CD14-positive monocyte (primary cell): ENCODE measurements around the gene KRTAP3-1. TPM values are rescaled to one million over a fixed set of nuclear protein-coding genes. Genes with fewer than 3 reads are reported as not detected.

Experiments used
- DNase-seq, 3 donors: peaks; one replicate each; pipeline ENCODE4 v3.0.0-alpha.2; 2011 to 2022
- H2AFZ ChIP-seq: 2 replicates; pipeline ENCODE4 v1.6.0; 2012; ENCODE audit warnings: mild to moderate bottlenecking, low read depth, low read length, inconsistent platforms; ENCODE audit not compliant: insufficient read depth, poor library complexity, severe bottlenecking
- H3K27ac ChIP-seq, 2 donors: 1 replicate in 1 of 2; 2 replicates in 1 of 2; pipeline ENCODE4 v1.5.1; 2012 to 2013; ENCODE audit warnings: low read length in 2 of 2, control low read depth in 1 of 2, inconsistent platforms in 1 of 2, low read depth in 1 of 2, mild to moderate bottlenecking in 1 of 2
- H3K27me3 ChIP-seq, 2 donors: one replicate each; pipeline versions ENCODE4 v1.6.0 to v1.6.1; 2011 to 2013; ENCODE audit warnings: low read length in 2 of 2; ENCODE audit not compliant: control insufficient read depth in 2 of 2, insufficient read depth in 2 of 2
- H3K36me3 ChIP-seq, 2 donors: replicated peaks in 1 of 2; 1 replicate in 1 of 2; 2 replicates in 1 of 2; pipeline versions ENCODE4 v1.5.1 to v1.6.1; 2012 to 2013; ENCODE audit warnings: low read length in 2 of 2, control low read depth in 1 of 2, inconsistent platforms in 1 of 2, mild to moderate bottlenecking in 1 of 2; ENCODE audit not compliant: insufficient read depth in 2 of 2, control insufficient read depth in 1 of 2
- H3K4me1 ChIP-seq, 2 donors: 1 replicate in 1 of 2; 2 replicates in 1 of 2; pipeline versions ENCODE4 v1.5.1 to v1.6.1; 2012 to 2013; ENCODE audit warnings: low read length in 2 of 2, control low read depth in 1 of 2, inconsistent platforms in 1 of 2, mild to moderate bottlenecking in 1 of 2, moderate library complexity in 1 of 2; ENCODE audit not compliant: insufficient read depth in 2 of 2, control insufficient read depth in 1 of 2
- H3K4me2 ChIP-seq: replicated peaks from 2 replicates; pipeline ENCODE3; 2012; ENCODE audit warnings: low read length, moderate library complexity, mild to moderate bottlenecking; ENCODE audit not compliant: poor library complexity, severe bottlenecking; ENCODE audit errors: extremely low read depth
- H3K4me3 ChIP-seq, 3 experiments: fragments of 200-600 bp in 1 of 3; sonication (generic) in 1 of 3; replicated peaks in 1 of 3; 1 replicate in 2 of 3; 2 replicates in 1 of 3; pipeline ENCODE4 v1.5.1; 2011 to 2013; ENCODE audit warnings: low read length in 3 of 3, mild to moderate bottlenecking in 3 of 3, control low read depth in 2 of 3, low read depth in 2 of 3, inconsistent platforms in 1 of 3, moderate library complexity in 1 of 3
- H3K79me2 ChIP-seq: 2 replicates; pipeline ENCODE4 v1.6.0; 2012; ENCODE audit warnings: mild to moderate bottlenecking, control low read depth, inconsistent platforms, low read length, moderate library complexity; ENCODE audit not compliant: insufficient read depth
- H3K9ac ChIP-seq: 2 replicates; pipeline ENCODE4 v1.6.0; 2017; ENCODE audit warnings: low read length, mild to moderate bottlenecking; ENCODE audit not compliant: insufficient read depth, poor library complexity, severe bottlenecking
- H3K9me3 ChIP-seq, 2 donors: replicated peaks in 1 of 2; 1 replicate in 1 of 2; 2 replicates in 1 of 2; pipeline versions ENCODE4 v1.5.1 to v1.6.1; 2012 to 2013; ENCODE audit warnings: low read length in 2 of 2, control low read depth in 1 of 2; ENCODE audit not compliant: control insufficient read depth in 1 of 2, insufficient read depth in 1 of 2
- H4K20me1 ChIP-seq: 2 replicates; pipeline ENCODE4 v1.6.0; 2012; ENCODE audit warnings: mild to moderate bottlenecking, low read length, control low read depth, moderate library complexity; ENCODE audit not compliant: insufficient read depth
- H3K27ac Mint-ChIP-seq, 7 donors: one replicate each; pipeline ENCODE4 v1.8.0; 2020; ENCODE audit warnings: mild to moderate bottlenecking in 7 of 7, mixed read lengths in 7 of 7, moderate library complexity in 6 of 7, inconsistent platforms in 2 of 7
- H3K27me3 Mint-ChIP-seq, 3 donors: one replicate each; pipeline ENCODE4 v1.8.0; 2021 to 2022; ENCODE audit warnings: low read depth in 3 of 3, mild to moderate bottlenecking in 3 of 3, mixed read lengths in 3 of 3, moderate library complexity in 3 of 3, inconsistent platforms in 1 of 3
- H3K36me3 Mint-ChIP-seq, 2 donors: one replicate each; pipeline ENCODE4 v1.8.0; 2020; ENCODE audit warnings: mixed read lengths in 2 of 2, inconsistent platforms in 1 of 2, mild to moderate bottlenecking in 1 of 2
- H3K4me1 Mint-ChIP-seq: one replicate; pipeline ENCODE4 v1.8.0; 2020; ENCODE audit warnings: mild to moderate bottlenecking, mixed read lengths
- H3K4me3 Mint-ChIP-seq, 2 donors: one replicate each; pipeline ENCODE4 v1.8.0; 2020; ENCODE audit warnings: mild to moderate bottlenecking in 2 of 2, mixed read lengths in 2 of 2, moderate library complexity in 1 of 2
- H3K9me3 Mint-ChIP-seq, 7 donors: one replicate each; pipeline ENCODE4 v1.8.0; 2020 to 2022; ENCODE audit warnings: mixed read lengths in 7 of 7, mild to moderate bottlenecking in 6 of 7, moderate library complexity in 6 of 7, inconsistent platforms in 2 of 7
- WGBS: methylation state at CpG from one replicate; pipeline ENCODE4 v1.1.5; 2013; ENCODE audit warnings: missing lambda C conversion rate; ENCODE audit not compliant: insufficient coverage; 5-methylcytosine and 5-hydroxymethylcytosine counted together
- intact Hi-C, 2 donors: fragments of 100-400 bp; cut with micrococcal nuclease; formaldehyde crosslinking; loops; one replicate each; pipeline versions ENCODE4 v1.15.0 to v1.15.1; 2023
- polyA plus RNA-seq, 3 donors: library from polyadenylated mRNA; depleted of rRNA in 1 of 3; unstranded in 2 of 3; stranded (reverse) in 1 of 3; fragments of 300-500 nt in 2 of 3; fragments of >200 nt in 1 of 3; fragmentation: Illumina TruSeq in 2 of 3; gene quantifications; 1 replicate in 2 of 3; 2 replicates in 1 of 3; pipeline ENCODE4 v1.2.3, GENCODE V29; 2012 to 2021
- TF ChIP-seq, protein P1 (sequence below): fragments of 200-600 bp; IDR thresholded peaks from one replicate; pipeline ENCODE4 v1.8.0; 2022; ENCODE audit warnings: antibody characterized with exemption, mild to moderate bottlenecking

The KRTAP3-1 gene
- polyA plus RNA-seq, 3 donors = not detected

DNA sequence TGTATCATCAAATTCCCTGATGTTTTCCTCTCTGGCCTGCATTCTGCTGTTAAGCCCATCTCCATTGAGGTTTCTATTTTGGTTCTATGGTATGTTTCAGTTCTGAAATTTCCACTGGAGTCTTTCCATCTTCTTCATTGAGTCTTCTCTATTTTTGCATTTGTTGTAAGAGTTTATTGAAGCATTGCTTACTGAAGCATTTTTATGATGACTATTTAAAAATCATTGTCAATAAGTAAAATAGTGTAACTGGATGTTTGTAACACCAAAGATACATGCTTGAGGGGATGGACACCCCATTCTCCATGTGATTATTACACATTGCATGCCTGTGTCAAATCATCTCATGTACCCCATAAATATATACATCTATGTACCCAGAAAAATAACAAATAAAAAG is 33.4 kb downstream of the KRTAP3-1 start:
- H3K4me1 ChIP-seq = no peaks in the 10 kb centered on the region
- no peak overlapping the region for H3K9ac ChIP-seq
- H3K4me3 ChIP-seq = no peak overlapping the region
- no peaks in the 10 kb centered on the region for H4K20me1 ChIP-seq
- H3K9me3 Mint-ChIP-seq = no peaks in the 10 kb centered on the region
- no peak for DNase-seq
- no peak overlapping the region for H3K4me3 Mint-ChIP-seq
- H3K9me3 ChIP-seq = no peaks in the 10 kb centered on the region
- TF ChIP-seq, protein P1, sequence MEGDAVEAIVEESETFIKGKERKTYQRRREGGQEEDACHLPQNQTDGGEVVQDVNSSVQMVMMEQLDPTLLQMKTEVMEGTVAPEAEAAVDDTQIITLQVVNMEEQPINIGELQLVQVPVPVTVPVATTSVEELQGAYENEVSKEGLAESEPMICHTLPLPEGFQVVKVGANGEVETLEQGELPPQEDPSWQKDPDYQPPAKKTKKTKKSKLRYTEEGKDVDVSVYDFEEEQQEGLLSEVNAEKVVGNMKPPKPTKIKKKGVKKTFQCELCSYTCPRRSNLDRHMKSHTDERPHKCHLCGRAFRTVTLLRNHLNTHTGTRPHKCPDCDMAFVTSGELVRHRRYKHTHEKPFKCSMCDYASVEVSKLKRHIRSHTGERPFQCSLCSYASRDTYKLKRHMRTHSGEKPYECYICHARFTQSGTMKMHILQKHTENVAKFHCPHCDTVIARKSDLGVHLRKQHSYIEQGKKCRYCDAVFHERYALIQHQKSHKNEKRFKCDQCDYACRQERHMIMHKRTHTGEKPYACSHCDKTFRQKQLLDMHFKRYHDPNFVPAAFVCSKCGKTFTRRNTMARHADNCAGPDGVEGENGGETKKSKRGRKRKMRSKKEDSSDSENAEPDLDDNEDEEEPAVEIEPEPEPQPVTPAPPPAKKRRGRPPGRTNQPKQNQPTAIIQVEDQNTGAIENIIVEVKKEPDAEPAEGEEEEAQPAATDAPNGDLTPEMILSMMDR = no peak
- H3K4me2 ChIP-seq = no peak overlapping the region
- no peaks in the 10 kb centered on the region for H3K4me1 Mint-ChIP-seq
- H2AFZ ChIP-seq = no peak overlapping the region
- H3K27ac ChIP-seq = no peak overlapping the region
- no peaks in the 10 kb centered on the region for H3K79me2 ChIP-seq
- intact Hi-C loops = no loop called here
- no peak overlapping the region for H3K27ac Mint-ChIP-seq
- H3K27me3 Mint-ChIP-seq = peaks cover 4 to 13% (median 4%) of the 10 kb centered on the region in 3 donors
- no peaks in the 10 kb centered on the region for H3K36me3 ChIP-seq
- no peaks in the 10 kb centered on the region for H3K36me3 Mint-ChIP-seq
- peaks cover 0 to 4% of the 10 kb centered on the region in 2 donors for H3K27me3 ChIP-seq

DNA sequence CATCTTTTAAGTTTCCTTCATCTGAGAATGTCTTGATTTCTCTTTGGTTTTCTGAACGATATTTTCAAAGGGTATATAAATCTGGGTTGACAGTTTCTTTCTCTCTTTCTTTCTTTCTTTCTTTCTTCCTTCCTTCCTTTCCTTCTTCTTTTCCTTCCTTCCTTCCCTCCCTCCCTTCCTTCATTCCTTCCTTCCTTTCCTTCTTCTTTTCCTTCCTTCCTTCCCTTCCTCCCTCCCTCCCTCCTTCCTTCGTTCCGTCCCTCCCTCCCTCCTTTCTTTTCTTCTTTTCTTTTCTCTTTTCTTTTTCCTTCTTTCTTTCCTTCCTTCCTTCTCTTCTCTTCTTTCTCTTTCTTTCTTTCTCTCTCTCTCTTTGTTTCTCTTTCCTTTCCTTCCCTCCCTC is 34.6 kb downstream of the KRTAP3-1 start:
- peaks cover 3 to 13% (median 4%) of the 10 kb centered on the region in 3 donors for H3K27me3 Mint-ChIP-seq
- no peaks in the 10 kb centered on the region for H3K4me1 Mint-ChIP-seq
- no peak overlapping the region for H3K9ac ChIP-seq
- peaks cover 0 to 4% of the 10 kb centered on the region in 2 donors for H3K27me3 ChIP-seq
- no peak overlapping the region for H3K4me3 ChIP-seq
- H3K27ac ChIP-seq = no peak overlapping the region
- H3K27ac Mint-ChIP-seq = no peak overlapping the region
- no peaks in the 10 kb centered on the region for H4K20me1 ChIP-seq
- no peaks in the 10 kb centered on the region for H3K36me3 ChIP-seq
- H3K9me3 ChIP-seq = no peaks in the 10 kb centered on the region
- no peak overlapping the region for H3K4me3 Mint-ChIP-seq
- WGBS = 100% methylated on average over 2 of the region's 3 CpGs
- H3K4me1 ChIP-seq = no peaks in the 10 kb centered on the region
- no peak overlapping the region for H2AFZ ChIP-seq
- intact Hi-C loops = no loop called here
- H3K79me2 ChIP-seq = no peaks in the 10 kb centered on the region
- no peaks in the 10 kb centered on the region for H3K36me3 Mint-ChIP-seq
- no peak for DNase-seq
- no peak overlapping the region for H3K4me2 ChIP-seq
- H3K9me3 Mint-ChIP-seq = no peaks in the 10 kb centered on the region
- TF ChIP-seq, protein P1 = no peak
